Omental fat pad (tissue), 4 donors: ENCODE measurements around the gene CEMP1. TPM values are rescaled to one million over a fixed set of nuclear protein-coding genes. Genes with fewer than 3 reads are reported as not detected.

ENCODE experiments used
- ATAC-seq: fragments of 150-250 bp; one replicate; pipeline ENCODE4 v1.9.1; 2016; ENCODE audit warnings: mild to moderate bottlenecking, moderate library complexity; ENCODE audit not compliant: low FRiP score
- DNase-seq: peaks from one replicate; pipeline ENCODE4 v3.0.0-alpha.2; 2019; ENCODE audit warnings: low spot score
- CTCF ChIP-seq, 3 donors: fragments of 450-650 bp; IDR thresholded peaks; one replicate each; pipeline ENCODE4 v1.5.1; 2016 to 2017; ENCODE audit warnings: antibody characterized with exemption in 3 of 3, mild to moderate bottlenecking in 3 of 3, moderate library complexity in 2 of 3
- total RNA-seq, 4 donors: library from RNA; depleted of rRNA; stranded (reverse); fragments of >200 nt; gene quantifications; one replicate each; pipeline ENCODE4 v1.1.0, GENCODE V29; 2016

The CEMP1 gene
- total RNA-seq, 4 donors from 2014 or later: not detected

- no peak for DNase-seq
- TF ChIP-seq CTCF (IDR thresholded peaks at IDR 0.05): no peak
These were observed 23.5 kb downstream of the CEMP1 start for GRCh38 chr16:2507665-2508064.

GRCh38 chr16:2507052-2507659 is 24.1 kb downstream of the CEMP1 start:
- no peak for TF ChIP-seq CTCF (IDR thresholded peaks at IDR 0.05)
- no peak for ATAC-seq
- DNase-seq: no peak

More at GRCh38 chr16:2507665-2508064, 23.5 kb downstream of the CEMP1 start:
- ATAC-seq: no peak

- no peak for TF ChIP-seq CTCF (IDR thresholded peaks at IDR 0.05)
- ATAC-seq (no peak), DNase-seq (no peak)
These were observed 25.5 kb downstream of the CEMP1 start for GRCh38 chr16:2505695-2506094.

- peak; percentile 0 for ATAC-seq
- no peak for DNase-seq
- TF ChIP-seq CTCF (IDR thresholded peaks at IDR 0.05): no peak
These were observed 29.0 kb downstream of the CEMP1 start for GRCh38 chr16:2501946-2502895.

GRCh38 chr16:2500918-2501750 is 30.1 kb downstream of the CEMP1 start:
- peak; percentile 86 for ATAC-seq
- TF ChIP-seq CTCF (IDR thresholded peaks at IDR 0.05): peak in 2 of 3 donors; percentile 92 to 96
- DNase-seq: peak; percentile 77

- ATAC-seq: no peak
- no peak for DNase-seq
- TF ChIP-seq CTCF (IDR thresholded peaks at IDR 0.05): no peak
These were observed 30.7 kb downstream of the CEMP1 start for GRCh38 chr16:2500430-2500917.
